DMS 273 treated with DMSO at 0.1 percent for 48 hours (cell line): ENCODE results near the gene SCYGR1.
"Not testable (repeated sequence)": the region's sequence is repeated elsewhere in the genome, so short reads cannot be mapped to it uniquely, and the experiment has no call there.

Experiments
- DNase-seq: peaks from one replicate; lab custom pipeline; 2025; lab: John Stamatoyannopoulos, UW

Gene SCYGR1

DNA sequence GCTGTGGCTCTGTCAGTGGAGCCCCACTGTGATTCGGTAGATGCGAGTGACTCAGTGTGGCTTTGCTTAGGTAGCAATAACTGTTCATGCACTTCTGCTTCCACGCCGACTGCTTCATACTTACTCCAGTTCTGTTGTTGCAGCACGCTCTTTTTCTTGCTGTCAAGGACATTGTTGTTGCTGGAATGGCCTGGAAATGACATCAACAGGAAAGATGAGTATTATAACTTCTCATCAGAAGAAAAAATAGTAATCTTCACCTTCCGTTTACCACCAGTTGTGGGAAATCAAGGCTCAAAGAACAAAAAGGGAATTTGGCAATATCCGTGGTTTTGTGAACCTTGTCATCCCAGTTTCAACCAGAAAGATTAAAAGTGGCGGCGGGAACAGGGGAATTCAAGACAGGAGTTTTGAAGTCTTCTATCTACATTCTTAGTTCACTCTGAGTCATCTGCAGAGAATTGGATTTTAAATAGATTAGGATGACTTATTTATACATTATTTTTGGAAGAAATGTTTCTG, 16.9 kb downstream of the SCYGR1 start:
- DNase-seq = no peak

DNA sequence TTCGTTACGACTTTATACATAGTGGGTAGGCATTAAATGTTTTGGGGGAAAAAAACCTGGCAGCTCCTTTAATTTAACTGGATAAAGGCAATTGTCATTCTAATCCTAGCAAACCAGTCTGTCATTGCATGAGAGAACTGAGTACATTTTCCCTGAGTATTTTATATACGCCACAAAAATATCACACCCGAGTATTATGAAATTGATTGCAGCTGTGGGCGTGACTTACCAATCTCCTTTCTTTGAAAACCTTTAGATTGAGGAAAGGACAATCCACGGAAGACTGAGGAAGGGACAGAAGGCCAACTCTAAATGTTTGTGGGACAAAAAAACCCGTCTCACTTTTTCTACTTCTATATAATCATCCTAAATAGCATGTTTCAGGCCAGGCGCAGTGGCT, 17.7 kb downstream of the SCYGR1 start:
- DNase-seq = no peak

DNA sequence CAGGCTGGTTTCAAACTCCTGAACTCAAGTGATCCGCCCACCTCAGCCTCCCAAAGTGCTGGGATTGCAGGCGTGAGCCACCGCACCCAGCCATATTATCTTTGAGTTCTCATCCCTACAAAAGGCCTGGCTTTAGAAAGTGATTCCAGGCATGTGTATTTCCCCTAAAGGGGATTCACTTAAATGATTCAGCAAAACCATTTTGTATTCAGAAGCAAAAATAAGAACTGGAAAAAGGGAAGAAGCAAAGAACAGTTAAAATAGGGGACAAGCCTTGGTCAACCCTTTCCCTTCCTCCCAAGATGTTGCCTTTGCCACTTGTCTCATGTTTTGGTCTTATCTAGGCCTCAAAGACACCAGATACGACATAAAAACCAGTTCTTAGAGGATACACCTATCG, 19.2 kb downstream of the SCYGR1 start:
- DNase-seq = no peak

DNA sequence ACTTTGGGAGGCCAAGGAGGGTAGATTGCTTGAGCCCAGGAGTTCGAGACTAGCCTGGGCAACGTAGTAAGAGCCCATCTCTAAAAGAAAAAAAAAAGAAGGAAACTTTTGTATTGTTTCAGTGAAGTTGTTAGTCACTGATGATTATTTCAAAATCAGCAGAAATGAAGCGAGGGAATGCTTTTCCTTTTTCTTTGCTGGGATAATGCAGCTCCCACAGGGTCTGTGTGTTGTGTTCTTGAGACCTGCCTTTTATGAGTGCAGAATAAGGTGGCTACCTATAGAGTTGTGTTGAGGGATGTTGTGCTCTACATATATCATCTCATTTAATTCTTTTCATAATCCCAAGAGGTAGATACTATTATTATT, 20.3 kb downstream of the SCYGR1 start:
- DNase-seq = no peak

DNA sequence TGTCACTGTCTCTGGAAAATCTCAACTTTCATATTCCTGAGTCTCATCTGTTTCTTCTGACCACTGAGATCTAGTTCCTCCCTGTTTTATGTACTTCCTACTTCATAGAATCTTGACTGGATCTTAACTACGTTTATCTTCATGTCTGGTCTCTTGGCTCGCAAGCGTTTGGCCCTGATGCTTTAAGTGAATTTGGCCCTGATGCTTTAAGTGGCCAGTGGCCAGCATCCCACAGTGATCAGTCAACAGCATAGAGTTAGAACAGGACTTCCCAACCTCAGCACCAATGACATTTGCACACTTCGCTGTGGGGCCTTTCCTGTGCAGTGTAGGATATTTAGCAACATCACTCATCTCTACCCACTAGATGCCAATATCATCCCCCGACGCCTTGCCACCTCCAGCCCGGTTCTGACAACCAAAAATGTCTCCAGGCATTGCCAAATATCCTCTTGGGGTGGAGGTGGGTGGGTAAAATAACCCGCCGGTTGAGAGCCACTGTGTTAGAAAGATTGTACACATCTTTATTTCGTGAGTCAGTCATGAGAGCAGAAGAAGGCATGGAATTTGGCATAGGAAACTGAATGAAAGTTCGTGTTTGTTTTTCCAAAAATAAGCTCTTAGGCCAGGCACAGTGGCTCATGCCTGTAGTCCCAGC, 20.9 kb downstream of the SCYGR1 start:
- no peak for DNase-seq

DNA sequence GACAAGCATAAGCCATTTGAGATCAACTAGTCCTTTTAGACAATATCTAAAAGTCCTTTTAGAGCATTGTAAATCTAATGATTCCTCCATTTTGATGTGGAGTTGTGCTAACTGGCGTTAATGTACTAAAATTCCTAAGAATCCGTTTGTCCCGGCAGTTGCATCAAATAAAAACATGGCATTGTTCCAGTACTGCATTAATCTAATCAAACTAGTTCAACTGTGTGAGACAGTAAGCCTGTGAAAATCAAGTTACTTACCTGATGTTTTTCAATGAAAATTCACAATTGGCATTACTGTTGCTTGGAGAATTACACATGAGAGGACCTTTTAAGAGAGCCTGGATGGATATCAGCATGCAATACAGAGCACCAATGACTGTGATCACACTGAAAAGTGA, 21.9 kb downstream of the SCYGR1 start:
- DNase-seq = no peak

DNA sequence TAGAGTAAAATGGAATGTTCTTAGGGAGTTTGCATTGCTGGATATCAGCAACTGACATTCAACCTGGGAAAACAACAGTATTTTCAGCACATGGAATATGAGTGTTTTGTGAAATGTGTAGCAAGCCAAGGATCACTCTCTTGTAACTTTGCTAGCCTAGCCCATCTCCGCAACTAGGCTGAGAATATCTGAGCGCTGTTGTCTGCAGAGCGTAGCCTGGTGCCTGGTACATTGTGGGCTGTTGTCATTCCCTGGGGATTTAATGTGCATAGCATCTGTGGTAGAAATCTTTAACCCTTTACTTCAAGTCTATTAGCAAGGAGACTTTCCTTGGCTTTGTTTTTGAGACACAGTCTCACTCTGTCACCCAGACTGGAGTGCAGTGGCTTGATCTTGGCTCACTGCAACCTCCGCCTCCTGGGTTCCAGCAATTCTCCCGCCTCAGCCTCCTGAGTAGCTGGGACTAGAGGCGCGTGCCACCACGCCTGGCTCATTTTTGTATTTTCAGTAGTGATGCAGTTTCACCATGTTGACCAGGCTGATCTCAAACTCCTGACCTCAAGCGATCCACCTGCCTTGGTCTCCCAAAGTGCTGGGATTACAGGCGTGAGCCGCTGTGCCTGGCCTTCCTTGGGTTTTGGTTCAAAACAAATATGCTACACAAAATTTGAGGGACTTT, 23.0 kb downstream of the SCYGR1 start:
- not testable (repeated sequence) for DNase-seq

DNA sequence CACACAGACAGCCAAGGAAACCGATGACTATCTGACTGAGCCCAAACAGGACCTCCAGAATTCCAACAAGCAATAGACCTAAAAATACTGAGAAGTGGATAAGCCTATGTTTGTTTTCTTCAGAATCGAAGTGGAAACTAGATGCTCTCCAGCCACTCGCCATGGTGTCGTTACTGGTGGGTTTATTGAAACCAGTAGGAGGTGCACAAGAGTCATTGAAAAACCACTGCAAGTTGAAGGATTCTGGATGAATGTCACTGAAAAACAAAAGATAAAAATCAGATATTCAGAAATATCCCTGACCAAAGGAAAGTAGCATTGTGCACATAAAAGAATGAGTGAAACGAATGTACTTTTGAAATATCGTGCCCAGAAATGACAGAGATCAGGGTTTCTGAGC, 24.0 kb downstream of the SCYGR1 start:
- no peak for DNase-seq

DNA sequence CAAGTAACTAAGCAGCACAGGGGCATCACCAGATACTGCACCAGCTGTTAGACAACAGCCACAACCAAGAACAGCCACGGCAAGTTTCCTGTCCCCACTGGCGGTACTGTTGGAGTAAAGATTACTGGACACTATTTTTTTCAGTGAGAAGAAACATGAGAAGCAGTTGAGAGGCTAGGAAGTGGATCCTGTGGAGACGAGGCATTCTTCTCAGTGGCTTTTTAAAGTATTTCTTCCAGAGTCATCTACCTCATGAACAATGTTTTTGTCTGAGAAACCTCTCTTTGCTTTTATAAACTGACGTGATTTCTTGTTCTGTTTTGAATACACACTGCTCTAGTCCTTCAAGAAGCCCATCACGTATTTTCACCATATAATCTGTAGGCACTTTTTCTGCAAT, 27.4 kb downstream of the SCYGR1 start:
- no peak for DNase-seq

DNA sequence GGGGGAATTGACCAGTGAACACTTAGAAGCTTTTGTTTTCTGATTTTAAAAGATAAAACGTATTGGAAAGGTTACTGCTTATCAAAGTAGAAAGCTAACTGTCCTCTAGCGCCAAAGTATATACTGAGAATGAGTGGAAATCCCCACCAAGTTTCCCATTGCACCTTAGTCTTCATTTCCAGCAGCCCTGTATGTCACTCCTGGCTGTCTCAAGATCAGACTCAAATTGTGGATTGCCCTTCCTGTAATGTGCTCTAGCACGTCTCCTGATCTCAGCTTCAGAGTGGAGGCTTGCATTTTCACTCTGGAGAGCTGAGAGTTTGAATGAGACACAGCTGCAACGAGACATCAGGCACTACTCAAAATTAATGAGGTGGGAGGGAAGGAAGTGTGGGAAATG, 36.1 kb downstream of the SCYGR1 start:
- no peak for DNase-seq

DNA sequence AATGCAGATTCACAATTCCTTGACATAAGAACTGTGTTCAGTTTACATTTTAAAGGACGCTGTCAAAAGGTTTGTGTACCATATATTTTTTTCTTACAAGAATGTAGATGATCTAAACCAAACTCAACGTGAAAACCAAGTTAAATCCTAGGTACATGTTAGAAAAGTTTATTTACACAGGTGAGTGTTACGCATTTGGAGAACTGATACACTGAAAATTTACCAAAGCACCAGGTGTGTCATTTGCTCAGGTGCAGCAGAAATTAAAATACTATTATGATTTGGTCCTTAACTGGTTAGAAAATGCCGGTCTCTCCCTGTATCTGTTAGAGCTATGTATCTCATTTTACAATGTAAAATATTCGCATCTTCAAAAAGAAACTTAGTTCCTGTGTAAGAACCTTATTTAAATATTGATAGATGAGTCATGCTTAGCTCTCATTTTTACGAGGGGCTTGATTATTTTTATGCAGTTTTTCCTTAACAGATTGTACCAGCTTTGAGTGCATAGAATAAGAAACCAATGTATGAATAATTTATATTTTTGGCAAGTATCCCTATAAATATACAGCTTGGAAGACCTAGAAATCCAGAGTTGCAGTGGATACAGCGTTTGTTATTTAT, 37.6 kb downstream of the SCYGR1 start:
- no peak for DNase-seq

DNA sequence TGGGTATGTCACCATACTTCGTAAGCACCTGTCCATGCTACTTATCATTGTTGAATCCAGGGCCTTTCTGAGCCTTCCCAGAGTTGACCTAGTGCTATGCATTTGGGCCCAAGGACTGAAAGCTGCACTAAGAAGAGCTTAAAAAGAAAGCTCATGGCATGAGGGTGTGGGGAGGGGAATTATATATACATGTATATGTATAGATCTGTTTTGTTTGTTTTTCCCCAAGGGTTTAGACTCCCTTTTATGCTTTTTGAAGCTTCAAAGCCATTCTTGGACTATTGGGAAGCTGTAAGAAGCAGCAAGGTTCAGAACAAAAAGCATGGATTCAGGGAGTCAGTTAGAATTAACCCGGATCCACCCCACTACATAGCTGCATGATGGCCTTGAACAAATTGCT, 39.4 kb downstream of the SCYGR1 start:
- no peak for DNase-seq

DNA sequence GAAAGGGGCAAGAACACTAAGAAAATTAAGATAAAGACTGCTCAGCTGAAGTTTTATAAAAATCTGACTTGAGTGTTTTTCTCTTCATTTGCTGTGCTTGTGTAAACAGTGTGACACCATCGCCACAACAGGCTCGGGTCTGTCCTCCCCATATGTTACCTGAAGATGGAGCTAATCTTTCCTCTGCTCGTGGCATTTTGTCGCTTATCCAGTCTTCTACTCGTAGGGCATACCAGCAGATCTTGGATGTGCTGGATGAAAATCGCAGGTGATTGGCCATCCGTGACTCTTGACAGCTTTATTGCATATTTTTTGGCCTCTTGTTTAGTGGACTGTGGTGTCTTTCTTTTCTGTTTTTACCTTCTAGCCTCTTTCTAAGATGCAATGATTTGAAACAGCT, 40.6 kb downstream of the SCYGR1 start:
- no peak for DNase-seq

DNA sequence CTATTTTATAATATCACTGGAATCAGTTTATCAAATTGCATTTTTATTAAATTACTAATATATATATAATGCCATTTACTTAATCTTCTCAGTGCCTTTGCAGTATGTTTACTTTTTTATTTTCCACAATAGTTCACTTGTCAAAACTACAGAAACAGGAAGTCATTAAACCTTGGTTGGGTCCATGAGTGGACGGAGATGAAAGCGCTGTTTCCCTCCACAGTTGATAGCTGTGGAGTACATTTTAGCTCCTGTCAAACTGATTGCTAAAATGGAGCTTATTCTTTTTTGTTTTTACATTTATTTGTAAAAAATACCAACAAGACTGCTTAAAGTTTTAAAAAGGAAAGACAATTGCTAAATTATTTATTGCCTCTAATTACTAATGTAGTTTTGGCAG, 43.5 kb downstream of the SCYGR1 start:
- no peak for DNase-seq

DNA sequence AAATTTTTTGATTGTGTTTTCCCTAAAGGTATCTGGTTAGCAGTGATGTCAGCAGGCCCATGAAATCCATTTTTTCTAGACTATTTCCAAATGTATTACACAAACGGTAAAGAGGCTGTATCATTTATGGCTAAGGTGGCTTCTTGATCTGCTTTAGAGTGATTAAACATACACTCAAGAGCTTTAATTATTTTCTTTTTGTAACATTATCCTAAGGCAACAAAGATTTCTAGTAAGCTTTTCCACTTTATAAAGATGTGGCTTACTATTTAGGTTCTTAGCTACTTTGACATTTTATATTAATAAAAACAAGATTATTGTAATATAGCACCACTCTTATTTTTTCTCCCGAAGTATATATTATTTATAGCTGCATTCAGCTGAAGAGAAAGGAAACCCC, 46.2 kb downstream of the SCYGR1 start:
- DNase-seq = no peak

DNA sequence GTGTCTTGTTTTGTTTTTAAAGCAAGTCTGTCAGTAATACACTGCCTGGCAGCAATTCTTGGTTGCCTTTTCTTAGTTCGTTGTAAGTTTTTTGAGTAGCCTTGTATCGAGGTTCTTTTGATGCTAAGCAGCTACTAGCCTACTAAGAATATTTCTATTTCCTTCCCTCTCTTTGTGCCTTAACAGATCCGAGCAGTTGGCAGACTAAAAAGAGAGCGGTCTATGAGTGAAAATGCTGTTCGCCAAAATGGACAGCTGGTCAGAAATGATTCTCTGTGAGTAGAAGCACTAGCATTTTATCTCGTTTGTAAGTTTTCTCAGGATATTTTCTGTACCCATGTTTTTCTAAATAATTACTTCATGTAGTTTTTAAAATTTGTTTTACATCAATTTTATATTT, 47.6 kb downstream of the SCYGR1 start:
- DNase-seq = no peak

DNA sequence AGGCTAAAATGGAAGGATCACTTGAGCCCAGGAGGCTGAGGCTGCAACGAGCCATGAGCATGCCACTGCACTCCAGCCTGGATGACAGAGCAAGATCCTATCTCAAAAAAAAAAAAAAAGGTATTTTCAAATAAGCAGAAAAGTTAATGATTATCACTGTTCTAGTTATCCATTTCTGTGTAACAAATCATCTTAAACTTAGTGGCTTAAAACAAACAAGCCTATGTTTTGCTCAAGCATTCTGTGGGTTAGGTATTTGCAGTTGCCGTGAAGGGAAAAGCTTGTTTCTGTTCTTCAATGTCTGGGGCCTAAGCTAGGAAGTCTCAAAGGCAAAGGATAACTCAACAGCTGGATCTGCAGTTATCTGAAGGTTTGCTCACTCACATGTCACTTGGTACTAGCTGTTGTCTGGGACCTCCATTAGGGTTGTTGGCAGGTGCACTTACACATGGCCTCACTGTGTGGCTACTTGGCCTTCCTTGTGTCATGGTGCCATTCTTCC, 48.6 kb downstream of the SCYGR1 start:
- no peak for DNase-seq
